Suppressor macrophage treated with lipopolysaccharide for 1 hour (primary cell): ENCODE measurements around the gene NAA15.
"Not testable (repeated sequence)": the region's sequence is repeated elsewhere in the genome, so short reads cannot be mapped to it uniquely, and the experiment has no call there.

Experiments used
- DNase-seq, 3 donors: peaks; one replicate each; pipeline ENCODE4 v3.0.0-alpha.2; 2020 to 2022

Gene NAA15

DNA sequence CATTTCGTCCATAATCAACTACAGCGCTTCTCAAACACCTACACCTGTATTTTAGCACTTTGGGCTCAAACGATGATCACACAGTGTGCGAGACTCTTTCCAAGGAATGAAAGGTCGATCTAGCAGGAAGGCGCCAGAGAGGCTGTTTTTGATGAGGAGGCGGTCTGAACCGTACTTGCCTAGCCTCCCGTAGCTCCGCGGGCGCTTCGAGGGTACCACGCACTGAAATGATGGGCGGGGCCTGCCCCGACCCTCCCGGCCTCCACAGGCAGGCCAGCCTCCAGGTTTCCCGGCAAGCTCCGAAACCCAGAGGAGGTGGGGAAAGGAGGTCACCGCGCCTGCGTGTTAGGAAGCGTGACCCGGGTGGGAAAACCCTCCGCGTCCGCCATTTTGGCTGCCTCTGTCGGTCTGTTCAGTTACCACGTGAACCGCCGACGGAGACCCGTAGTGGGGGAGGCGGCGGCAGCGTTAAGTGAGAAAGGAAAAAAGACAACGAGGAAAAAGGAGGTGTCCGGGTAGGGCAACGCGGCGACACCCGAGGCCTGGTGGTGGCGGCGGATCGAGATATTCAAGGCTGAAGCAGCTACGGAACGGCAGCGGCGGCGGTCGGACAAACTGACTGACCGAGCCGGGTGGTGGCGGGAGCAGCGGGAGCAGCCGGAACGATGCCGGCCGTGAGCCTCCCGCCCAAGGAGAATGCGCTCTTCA is at the start of gene NAA15:
NAA15 (plus strand) TSS at position 393 of the 708 bp plus-strand sequence; CDS start at position 666, 273 bp downstream.
- DNase-seq: peak; percentile 98 to 99 (median 99)

GRCh38 chr4:139253046-139253445 is 48.3 kb upstream of the NAA15 start:
- no peak for DNase-seq

DNA sequence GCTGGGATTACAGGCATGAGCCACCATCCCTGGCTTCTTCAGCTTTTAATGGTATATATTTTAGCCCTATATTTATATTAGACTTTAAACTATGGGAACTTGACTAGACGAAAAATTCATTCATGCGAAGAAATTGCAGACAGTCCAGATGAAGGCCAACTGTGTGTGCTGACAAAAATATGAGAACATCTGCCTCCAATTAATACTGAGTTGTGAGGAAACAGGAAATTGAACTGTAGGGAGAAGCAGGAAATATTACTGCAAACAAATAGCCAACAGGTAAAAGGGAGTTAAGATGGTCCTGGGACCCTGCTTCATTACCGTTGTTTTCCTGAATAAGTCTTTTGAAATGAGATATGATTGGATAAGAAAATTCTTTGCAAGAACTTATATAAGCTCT is 47.6 kb upstream of the NAA15 start:
- no peak for DNase-seq

DNA sequence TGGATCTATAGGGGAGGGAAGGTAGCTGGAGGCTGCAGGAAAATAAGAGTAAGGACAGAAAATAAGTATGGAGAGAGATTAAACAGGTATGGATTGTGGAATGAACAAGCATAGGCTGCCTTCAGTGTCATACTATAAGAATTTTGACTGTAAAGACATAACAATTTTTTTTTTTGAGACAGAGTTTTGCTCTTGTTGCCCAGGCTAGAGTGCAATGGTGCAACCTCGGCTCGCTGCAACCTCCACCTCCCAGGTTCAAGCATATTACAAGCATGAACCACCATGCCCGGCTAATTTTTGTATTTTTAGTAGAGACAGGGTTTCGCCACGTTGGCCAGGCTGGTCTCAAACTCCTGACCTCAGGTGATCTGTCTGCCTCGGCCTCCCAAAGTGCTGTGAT is 45.7 kb upstream of the NAA15 start:
- not testable (repeated sequence) for DNase-seq

- DNase-seq: no peak
These were observed 45.0 kb upstream of the NAA15 start for GRCh38 chr4:139256349-139256748.

DNA sequence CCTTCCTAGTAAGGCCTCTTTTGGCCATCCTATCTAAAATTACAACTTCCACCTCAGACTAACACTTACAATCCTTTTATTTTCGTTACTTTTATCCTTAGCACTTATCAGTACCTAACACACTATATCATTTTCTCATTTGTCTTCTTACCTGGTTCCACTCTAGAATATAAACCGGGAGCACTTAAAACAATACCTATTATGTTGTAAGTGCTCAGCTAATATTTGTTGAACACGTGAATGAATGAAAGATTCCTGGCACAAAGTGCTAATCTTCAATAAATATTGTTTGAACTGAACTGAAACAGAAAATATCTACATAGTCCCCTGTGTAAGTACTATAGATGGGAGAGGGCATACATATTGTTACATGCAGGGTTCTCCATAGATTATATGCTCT is 35.7 kb upstream of the NAA15 start:
- DNase-seq: no peak

DNA sequence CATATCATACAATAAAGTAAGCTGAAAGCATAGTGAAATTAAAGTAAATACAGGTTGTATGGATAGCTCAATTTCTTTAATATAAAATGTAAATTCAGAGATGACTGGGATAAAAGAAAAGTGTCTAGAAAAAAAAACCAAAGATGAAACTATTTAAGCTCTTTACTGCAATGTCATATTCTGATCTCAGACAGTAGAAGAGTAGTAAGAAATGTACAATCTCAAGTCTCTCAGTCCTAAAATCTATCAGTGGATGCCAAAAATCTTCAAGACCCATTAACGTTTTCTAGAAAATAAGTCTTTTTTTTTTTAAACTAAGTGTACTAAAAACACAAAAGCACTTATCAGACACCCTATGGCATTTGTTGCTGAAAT is 35.1 kb upstream of the NAA15 start:
- DNase-seq: no peak

GRCh38 chr4:139266583-139267257 is 34.6 kb upstream of the NAA15 start:
- DNase-seq: peak; percentile 79 to 80 (median 80)

DNA sequence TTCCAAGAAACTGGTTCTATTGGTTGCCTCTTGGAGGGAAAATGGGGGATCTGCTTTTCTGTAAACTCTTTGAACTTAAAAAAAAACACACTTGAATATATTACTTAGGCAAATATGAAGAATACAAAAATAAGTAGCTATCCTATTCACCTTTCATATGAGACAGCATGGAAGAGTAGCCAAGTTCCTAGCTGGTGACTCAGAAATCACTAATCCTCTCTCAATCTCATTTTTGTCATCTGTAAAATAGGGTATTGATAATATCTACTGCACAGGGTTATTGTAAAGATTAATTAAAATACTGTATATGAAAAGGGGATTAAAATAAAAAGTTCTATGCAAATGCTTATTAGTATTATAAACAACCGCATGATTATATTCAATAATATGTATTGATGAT is 34.0 kb upstream of the NAA15 start:
- DNase-seq: no peak

DNA sequence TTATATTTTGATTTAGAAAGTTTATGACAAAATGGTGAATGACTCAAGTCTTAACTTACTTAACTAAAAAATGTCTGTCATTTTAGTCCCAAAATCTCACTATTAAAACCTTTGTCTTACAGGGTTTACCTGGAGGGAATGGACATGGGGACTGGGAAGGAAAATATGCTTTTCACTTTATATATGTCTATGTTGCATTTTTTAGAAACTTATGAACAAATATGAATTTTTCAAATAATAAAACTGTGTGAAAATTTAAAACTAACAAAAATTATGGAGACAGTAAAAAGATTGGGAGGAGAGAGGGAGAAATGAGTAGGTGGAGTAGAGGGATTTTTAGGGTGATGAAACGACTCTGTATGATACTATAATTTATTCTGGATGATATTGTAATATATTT is 27.5 kb upstream of the NAA15 start:
- DNase-seq: no peak

DNA sequence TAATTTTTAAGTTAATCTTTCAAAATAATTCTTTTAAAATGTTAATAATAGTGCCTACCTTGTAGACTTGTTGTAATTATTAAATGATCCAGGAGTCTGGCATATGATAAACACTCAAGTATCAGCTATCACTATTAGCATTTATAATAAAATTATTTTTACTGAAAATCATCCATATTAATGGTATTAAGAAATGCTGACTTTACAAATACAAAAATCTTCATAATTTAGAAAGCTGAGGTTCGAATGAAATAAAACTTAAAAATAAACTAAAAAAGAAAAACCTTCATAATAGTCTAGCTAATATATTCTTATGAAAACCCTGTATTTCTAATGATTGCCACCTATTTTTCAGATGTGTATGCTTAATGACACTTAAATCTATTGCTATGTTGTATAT is 26.5 kb upstream of the NAA15 start:
- DNase-seq: no peak

DNA sequence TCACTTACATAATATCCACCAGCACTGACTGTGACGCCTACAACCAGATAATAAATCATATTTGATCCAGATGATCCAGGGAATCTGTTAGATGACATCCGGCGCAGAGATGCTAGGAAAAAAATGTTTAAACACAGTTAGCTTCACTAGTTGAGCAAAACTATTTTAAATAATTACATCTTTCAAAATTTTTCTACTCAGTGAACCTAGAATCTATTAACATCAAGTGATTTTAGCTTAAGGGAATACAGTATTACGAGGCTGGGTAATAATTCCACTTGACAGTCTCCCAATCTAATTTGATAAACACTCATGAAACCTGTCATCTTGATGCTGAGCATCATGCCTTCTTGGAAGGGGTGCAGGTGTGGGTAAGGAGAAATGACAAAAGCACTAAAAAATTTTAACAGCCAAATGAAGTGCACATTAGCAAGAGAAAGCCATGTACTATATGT is 26.0 kb upstream of the NAA15 start:
- no peak for DNase-seq

DNA sequence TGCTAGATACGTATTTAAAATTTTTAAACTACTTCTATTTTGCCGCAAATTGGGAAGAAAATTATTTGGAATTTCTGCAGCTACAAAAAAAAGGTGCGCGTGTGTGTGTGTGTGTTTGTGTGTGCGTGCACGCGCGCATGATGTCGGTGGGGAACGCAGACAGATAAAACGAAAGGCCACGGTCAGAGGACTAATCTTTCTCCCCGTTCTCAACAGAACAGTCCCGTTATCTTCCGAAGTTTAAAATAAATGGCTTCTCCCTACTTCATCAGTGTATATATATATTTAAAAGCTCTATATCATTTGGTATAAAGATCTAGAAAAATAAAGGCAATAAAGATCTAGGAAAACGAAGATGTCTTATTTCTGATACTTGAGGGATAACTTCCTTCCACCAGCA is 22.8 kb upstream of the NAA15 start:
- no peak for DNase-seq

DNA sequence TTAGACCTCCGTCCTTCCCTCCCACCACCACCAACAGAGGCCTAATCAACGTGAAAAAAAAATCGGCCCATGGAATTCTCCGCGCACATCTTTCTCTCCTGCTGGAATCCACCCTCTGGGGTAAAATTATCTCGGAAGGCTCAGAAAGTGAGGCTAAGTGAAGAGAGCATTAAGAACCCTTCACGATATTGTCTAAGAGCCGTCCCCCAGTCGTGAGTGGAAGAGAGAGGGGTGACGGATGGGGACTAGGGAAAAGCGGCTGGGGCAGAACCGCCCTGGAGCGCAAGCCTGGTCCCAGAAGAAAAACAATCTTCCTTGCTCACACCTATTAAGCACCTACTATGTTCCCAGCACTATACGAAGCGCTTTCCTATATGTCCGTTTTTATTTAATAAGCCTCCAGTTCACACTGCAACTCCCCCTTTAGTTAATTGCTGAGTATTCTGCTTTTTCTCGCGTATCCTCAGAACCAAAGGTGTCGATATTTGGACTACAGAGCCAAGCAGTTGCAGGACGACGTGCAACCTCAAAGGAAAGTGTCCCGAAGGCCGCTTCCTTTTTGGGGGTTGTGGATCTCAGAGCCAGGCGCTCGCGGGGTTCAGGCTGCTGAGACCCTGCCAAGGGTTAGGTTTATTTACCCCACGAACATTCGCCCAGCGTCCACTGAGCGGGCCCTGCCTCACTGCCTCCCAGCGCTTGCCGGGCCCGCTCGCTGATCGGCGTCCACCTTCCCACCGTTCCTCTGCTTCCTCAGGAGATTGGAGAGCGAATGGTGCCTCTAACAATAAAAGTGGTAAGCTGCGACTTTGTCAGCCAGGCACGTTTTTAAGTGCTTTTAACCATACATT is 22.2 kb upstream of the NAA15 start:
- DNase-seq: peak in 1 of 3 donors; percentile 27

DNA sequence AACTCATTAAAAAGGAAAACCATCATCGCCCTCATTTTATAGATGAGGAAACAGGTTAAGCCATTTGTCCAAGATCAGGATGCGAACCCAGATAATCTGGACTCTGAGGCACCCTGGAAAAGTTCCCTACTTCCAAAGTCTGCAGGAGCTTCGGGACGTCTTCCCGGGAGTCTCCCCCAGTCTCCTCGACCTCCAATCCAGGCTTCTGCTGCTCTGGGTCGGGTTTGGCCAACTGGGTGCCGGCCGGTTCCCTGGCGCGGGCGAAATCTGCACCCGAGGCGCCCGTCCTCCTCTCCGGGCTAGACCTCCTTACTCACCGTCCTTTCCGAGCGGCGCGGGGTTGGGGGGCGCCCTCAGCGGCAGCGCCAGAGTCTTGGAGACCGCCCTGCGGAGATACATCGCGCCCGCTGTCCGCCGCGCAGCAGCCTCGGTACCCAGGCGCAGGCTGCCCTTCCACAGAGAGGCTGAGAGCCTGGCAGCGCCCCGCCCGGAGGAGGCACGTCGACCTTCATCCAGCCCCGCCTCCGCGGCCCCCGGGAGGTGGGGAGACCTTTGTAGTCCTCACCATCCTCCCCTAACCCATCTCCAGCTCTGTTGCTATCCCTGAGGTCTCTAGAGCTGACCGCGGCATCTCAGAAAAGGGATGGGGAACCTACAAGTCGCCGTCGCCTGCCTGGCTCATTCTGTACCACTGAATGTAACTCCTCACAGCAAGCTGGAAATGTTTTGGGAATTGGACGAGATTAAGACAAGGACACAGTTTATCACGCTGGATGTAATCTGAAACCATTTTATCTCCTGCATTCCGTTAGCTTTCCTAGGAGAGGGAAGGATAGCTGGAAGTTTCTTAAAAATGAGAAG is 21.3 kb upstream of the NAA15 start, which contains the start of gene MGARP:
MGARP (minus strand) TSS at position 466 of the 861 bp plus-strand sequence; CDS start at position 399, 67 bp downstream.
- peak in 1 of 3 donors; percentile 53 for DNase-seq

DNA sequence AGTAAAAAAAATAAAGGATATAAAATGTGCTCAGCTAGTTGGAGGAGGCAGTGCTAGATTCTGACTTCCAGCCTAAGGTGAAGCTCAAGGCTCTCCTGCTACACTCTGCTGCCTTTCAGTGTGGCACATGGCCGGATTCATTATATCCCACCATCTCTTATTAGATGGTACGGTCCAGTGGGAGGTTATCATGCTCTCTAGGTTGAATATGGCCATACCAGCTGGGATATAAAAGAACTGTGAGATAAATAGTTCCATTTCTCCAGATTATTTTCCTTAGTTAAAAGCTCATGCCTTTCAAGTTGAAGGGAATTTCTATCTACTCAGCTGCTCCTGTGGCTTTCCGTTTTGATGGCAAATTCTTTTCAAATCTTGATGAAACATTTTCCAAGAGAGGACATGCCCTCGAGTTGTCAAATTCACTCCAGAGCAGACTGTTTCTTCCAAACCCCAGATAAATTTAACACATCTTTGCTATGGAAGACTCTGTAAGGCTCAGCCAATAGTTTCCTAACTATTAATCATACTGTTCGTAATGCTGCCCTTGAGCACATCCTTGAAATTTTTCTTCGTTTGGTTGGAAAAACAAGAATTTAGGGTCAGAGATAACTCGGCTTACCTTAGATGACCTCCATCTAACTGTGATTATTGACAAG is 19.1 kb upstream of the NAA15 start:
- no peak for DNase-seq

DNA sequence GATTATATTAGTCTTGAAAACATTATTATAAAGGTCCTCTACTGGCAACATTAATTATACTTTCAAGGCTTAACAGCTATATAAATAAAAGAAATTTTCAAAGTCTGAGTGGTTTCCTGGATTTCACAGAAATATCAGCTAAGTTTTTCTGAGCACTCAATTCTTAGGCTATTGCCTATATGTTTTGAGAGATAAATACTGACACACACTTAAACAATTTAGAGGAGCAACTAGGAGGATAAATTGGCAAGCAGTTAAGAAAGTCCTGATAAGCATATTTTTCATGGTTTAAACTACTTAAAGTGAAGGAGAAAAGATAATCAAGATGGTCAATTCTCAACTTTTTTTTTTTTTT is 18.6 kb upstream of the NAA15 start:
- DNase-seq: no peak

- DNase-seq: no peak
These were observed 15.1 kb upstream of the NAA15 start for GRCh38 chr4:139286186-139286698.

GRCh38 chr4:139295206-139295941 is 5.9 kb upstream of the NAA15 start:
- DNase-seq: peak; percentile 97 to 98 (median 98)

DNA sequence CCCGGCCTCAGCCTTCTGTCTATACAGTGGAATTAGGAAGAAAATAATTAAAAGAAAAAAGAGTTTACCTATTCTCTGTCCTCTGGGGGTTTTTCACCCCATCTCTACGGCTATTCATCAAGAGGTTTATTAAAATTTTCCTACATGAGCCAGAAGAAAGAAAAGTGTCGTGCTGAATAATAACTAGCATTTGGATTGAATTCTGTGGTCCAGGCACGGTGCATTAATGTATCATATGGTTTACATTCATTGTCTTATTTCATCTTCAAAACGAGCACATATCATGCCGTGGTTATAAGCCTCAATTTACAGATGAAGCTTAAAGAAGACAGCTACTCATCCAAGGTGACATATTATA is 5.4 kb upstream of the NAA15 start:
- no peak for DNase-seq

DNA sequence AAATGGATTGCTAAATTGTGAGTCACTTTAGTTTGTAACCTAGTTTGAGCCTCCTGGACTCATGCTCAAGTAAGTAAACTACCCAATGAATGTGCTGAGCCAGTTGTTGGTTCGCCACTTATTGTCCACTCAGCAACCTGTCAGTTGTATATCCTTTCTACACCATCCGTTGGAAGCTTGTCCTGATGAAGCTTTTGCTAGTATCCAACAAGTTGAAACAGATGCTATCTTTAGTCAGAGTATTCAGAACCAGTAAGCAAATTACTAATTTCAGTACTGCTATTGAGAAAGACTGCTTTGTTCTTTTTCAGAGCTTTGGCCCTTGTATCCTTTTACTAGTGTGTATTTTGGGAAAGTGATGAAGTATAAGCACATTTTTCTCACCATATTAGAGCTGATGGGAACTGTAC is 4.3 kb upstream of the NAA15 start:
- peak in 2 of 3 donors; percentile 21 to 43 for DNase-seq
